Smooth muscle cell (in vitro differentiated cells): ENCODE results near the gene MARK3. TPM values are rescaled to one million over a fixed set of nuclear protein-coding genes. Genes with fewer than 3 reads are reported as not detected.
A peak's percentile ranks its signal among the peaks of the same experiment; 100 is the strongest.

Source experiments
- DNase-seq: peaks from one replicate; lab custom pipeline; 2025; ENCODE audit not compliant: unreplicated experiment; lab: John Stamatoyannopoulos, UW
- H2AFZ ChIP-seq: fragments of 200-600 bp; sonication (generic); 2 replicates; pipeline ENCODE4 v1.6.0; 2016; ENCODE audit warnings: antibody characterized with exemption, low read depth, mild to moderate bottlenecking
- H3F3A ChIP-seq: fragments of 200-600 bp; sonication (generic); 2 replicates; pipeline ENCODE4 v1.6.0; 2017; ENCODE audit warnings: antibody characterized with exemption, low read depth
- H3K27ac ChIP-seq: fragments of 200-600 bp; sonication (generic); 2 replicates; pipeline ENCODE4 v1.5.1; 2016; ENCODE audit warnings: low read depth, mild to moderate bottlenecking
- H3K27me3 ChIP-seq: fragments of 200-600 bp; sonication (generic); 2 replicates; pipeline ENCODE4 v1.6.1; 2016; ENCODE audit warnings: low read depth, mild to moderate bottlenecking
- H3K36me3 ChIP-seq: fragments of 200-600 bp; sonication (generic); 2 replicates; pipeline ENCODE4 v1.5.1; 2016; ENCODE audit warnings: low read depth
- H3K4me1 ChIP-seq: fragments of 200-600 bp; sonication (generic); 2 replicates; pipeline ENCODE4 v1.5.1; 2016; ENCODE audit warnings: low read depth
- H3K4me2 ChIP-seq: fragments of 200-600 bp; sonication (generic); 2 replicates; pipeline ENCODE4 v1.6.0; 2016; ENCODE audit warnings: mild to moderate bottlenecking
- H3K4me3 ChIP-seq: fragments of 200-600 bp; sonication (generic); 2 replicates; pipeline ENCODE4 v1.5.1; 2016; ENCODE audit warnings: mild to moderate bottlenecking
- H3K79me2 ChIP-seq: fragments of 200-600 bp; sonication (generic); 2 replicates; pipeline ENCODE4 v1.6.0; 2016; ENCODE audit warnings: low read depth, mild to moderate bottlenecking
- H3K9ac ChIP-seq: fragments of 200-600 bp; sonication (generic); 2 replicates; pipeline ENCODE4 v1.6.0; 2016; ENCODE audit warnings: low read depth
- H3K9me3 ChIP-seq: fragments of 200-600 bp; sonication (generic); replicated peaks from 2 replicates; pipeline ENCODE4 v1.5.1; 2016; ENCODE audit warnings: low read depth
- H4K20me1 ChIP-seq: fragments of 200-600 bp; sonication (generic); 2 replicates; pipeline ENCODE4 v1.6.0; 2016; ENCODE audit warnings: low read depth
- WGBS: methylation state at CpG from one replicate; pipeline ENCODE4 v1.1.7; 2016; ENCODE audit warnings: low lambda C conversion rate; 5-methylcytosine and 5-hydroxymethylcytosine counted together
- polyA plus RNA-seq: library from polyadenylated mRNA; unstranded; fragments of >200 nt; fragmentation: Nextera tagmentation; extraction: Ambion mirVana; gene quantifications from 2 replicates; pipeline ENCODE4 v1.2.1, GENCODE V29; 2016
- total RNA-seq: library from RNA; depleted of rRNA; stranded (reverse); fragments of >200 nt; gene quantifications from 2 replicates; pipeline ENCODE4 v1.2.3, GENCODE V29; 2014
- TF ChIP-seq, protein P1 (sequence below): fragments of 200-600 bp; sonication (generic); IDR thresholded peaks from 2 replicates; pipeline ENCODE4 v1.5.1; 2017; ENCODE audit warnings: borderline replicate concordance, mild to moderate bottlenecking, antibody characterized with exemption; ENCODE audit not compliant: insufficient read depth, poor library complexity, severe bottlenecking

MARK3 gene
- total and polyA plus RNA-seq, 2 experiments from 2014 or later, result 63.2 to 68.4 TPM

DNA sequence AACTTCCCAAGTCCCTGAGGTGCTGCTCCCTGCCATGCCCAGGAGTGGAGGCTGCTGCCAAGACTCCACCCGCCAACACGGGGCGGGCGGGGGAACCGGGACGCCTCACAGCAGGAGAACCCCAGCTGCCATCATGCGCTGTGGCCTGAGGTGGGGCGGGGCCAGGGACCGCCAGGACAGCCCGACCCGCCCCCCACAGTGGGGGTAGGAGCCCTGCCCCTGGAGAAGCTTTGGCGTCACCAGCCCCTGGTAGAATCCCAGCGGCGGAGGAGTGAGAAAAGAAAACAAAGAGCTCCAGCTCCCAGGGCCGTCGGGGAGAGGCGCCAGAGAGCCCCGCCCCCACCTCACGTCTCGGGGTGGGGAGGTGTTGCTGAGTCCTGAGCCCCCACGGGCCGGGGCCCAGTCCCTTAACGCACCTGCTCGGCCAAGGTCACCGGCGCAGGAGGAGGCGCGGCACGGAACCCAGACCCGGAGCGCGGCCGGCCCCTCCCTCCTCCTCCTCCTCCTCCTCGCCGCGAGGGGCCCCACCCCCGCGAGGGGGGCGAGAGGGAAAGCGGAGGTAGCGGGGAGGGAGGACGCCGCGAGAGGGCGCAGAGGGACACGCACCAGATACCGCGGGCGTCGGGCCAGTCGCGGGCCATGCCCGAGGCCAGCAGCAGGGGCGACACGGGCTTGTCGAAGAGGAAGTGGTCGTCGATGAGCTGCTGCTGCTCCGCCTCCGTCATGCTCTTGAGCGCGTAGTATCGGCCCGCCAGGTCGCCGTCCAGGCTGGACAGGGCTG, 135.6 kb downstream of the MARK3 start:
- Histone ChIP-seq H3F3A (no peaks in the 10 kb centered on the region), H3K9me3 (no peaks in the 10 kb centered on the region), H3K4me1 (peaks cover 17% of the 10 kb centered on the region), H2AFZ (no peak overlapping the region), H3K36me3 (no peaks in the 10 kb centered on the region), H3K27ac (no peak overlapping the region), H3K79me2 (no peaks in the 10 kb centered on the region), H3K27me3 (peaks cover 19% of the 10 kb centered on the region), H4K20me1 (peaks cover 6% of the 10 kb centered on the region), H3K4me2 (peak overlapping the region; percentile 93), H3K9ac (peak overlapping the region; percentile 22), H3K4me3 (peak overlapping the region; percentile 56)
- 8% methylated on average over 41 of the region's 66 CpGs for WGBS
- TF ChIP-seq, protein P1, sequence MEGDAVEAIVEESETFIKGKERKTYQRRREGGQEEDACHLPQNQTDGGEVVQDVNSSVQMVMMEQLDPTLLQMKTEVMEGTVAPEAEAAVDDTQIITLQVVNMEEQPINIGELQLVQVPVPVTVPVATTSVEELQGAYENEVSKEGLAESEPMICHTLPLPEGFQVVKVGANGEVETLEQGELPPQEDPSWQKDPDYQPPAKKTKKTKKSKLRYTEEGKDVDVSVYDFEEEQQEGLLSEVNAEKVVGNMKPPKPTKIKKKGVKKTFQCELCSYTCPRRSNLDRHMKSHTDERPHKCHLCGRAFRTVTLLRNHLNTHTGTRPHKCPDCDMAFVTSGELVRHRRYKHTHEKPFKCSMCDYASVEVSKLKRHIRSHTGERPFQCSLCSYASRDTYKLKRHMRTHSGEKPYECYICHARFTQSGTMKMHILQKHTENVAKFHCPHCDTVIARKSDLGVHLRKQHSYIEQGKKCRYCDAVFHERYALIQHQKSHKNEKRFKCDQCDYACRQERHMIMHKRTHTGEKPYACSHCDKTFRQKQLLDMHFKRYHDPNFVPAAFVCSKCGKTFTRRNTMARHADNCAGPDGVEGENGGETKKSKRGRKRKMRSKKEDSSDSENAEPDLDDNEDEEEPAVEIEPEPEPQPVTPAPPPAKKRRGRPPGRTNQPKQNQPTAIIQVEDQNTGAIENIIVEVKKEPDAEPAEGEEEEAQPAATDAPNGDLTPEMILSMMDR, result peak; percentile 43
- DNase-seq, result peak; percentile 61

DNA sequence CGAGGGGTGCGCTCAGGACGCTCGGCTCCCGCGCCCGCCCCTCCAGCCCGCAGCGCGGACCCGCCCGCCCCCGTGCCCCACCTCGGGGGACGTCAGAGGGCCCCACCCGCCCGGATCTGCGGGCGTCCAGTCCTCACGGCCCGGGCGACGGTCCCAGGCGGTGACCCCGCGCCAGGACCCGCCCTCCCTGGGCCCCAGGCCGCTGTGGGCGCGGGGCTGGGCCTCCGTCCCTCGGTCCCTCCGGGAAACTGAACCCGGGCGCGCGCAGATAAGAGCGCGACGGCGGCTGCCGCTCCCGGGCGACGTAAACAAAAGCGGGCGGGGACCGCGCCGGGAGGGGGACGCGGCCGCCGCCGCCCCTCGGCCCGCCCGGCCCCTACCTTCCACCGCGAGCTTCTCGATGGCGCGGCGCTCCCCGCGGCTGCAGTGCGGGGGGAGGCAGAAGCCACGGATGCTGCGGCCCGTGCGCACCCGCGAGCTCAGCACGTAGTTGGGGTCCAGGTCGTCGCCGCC, 136.3 kb downstream of the MARK3 start:
- Histone ChIP-seq H3K9ac (peak overlapping the region; percentile 22), H3K4me3 (peak overlapping the region; percentile 56), H3K27me3 (peaks cover 19% of the 10 kb centered on the region), H2AFZ (no peak overlapping the region), H4K20me1 (peaks cover 6% of the 10 kb centered on the region), H3K9me3 (no peaks in the 10 kb centered on the region), H3F3A (no peaks in the 10 kb centered on the region), H3K36me3 (no peaks in the 10 kb centered on the region), H3K79me2 (no peaks in the 10 kb centered on the region), H3K27ac (no peak overlapping the region), H3K4me1 (peaks cover 17% of the 10 kb centered on the region), H3K4me2 (peak overlapping the region; percentile 93)
- WGBS, result under 1% methylated on average over 45 of the region's 77 CpGs
- TF ChIP-seq, protein P1, result no peak
- DNase-seq, result no peak

DNA sequence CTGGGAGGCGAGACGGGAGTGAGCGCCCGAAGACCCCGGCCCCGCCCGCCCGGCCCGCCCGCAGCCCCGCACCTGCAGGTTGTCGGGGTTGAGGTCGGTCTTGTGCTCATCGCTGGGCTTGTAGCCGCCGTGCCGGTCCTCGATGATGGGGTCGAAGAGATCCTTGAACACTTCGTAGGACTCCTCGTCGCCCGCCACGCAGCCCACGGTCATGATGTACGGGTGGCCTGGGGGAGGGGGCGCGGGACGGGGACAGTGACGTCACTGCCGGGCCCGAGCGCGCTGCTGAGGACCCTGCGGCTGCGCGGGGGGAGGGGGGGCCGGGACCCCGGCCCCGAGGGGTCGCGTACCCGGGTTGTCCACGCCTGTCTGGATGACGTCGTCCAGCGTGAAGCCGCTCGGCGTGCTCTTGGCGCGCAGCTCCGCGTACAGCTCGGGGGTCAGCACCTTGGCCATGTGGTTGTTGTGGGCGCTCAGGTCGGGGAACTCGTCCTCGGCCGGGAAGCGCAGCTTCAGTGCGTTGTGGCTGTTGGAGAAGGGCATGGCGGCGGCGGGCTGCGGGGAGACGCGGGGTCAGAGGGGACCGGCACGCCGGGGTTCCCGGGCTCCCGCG, 136.8 kb downstream of the MARK3 start:
- peaks cover 17% of the 10 kb centered on the region for H3K4me1 ChIP-seq
- H3K4me3 ChIP-seq, result peak overlapping the region; percentile 56
- H3K9me3 ChIP-seq, result no peaks in the 10 kb centered on the region
- H3K4me2 ChIP-seq, result peak overlapping the region; percentile 93
- H3K36me3 ChIP-seq, result no peaks in the 10 kb centered on the region
- peaks cover 6% of the 10 kb centered on the region for H4K20me1 ChIP-seq
- no peak overlapping the region for H3K27ac ChIP-seq
- no peak for DNase-seq
- H3K27me3 ChIP-seq, result peaks cover 19% of the 10 kb centered on the region
- 1% methylated on average over 35 of the region's 74 CpGs for WGBS
- no peaks in the 10 kb centered on the region for H3K79me2 ChIP-seq
- H3K9ac ChIP-seq, result peak overlapping the region; percentile 22
- TF ChIP-seq, protein P1, result no peak
- H2AFZ ChIP-seq, result no peak overlapping the region
- H3F3A ChIP-seq, result no peaks in the 10 kb centered on the region
